SU-DHL-6 (cell line): ENCODE measurements around the gene CBLB.

Source experiments
- CTCF ChIP-seq: fragments of 200-600 bp; sonication (generic); IDR thresholded peaks from one replicate; pipeline ENCODE4 v1.5.1; 2017; ENCODE audit warnings: antibody characterized with exemption, mild to moderate bottlenecking, low read length, moderate library complexity; ENCODE audit not compliant: insufficient read depth, poor library complexity, severe bottlenecking
- EZH2phosphoT487 ChIP-seq: fragments of 200-600 bp; sonication (generic), shearing (Covaris generic); conservative IDR thresholded peaks from 2 replicates; pipeline ENCODE4 v1.6.1; 2018; ENCODE audit warnings: mild to moderate bottlenecking, antibody characterized with exemption, low read length, moderate library complexity, mixed read lengths

GRCh38 chr3:105904251-105904650 lies 35.4 kb upstream of the CBLB start:
- TF ChIP-seq CTCF (no peak), EZH2phosphoT487 (no peak)
